ENCODE measurements around the gene SLC13A5. TPM values are rescaled to one million over a fixed set of nuclear protein-coding genes. Genes with fewer than 3 reads are reported as not detected.

The SLC13A5 gene
- polyA plus RNA-seq, 1 of the 3 experiments (the other 2 are of a cell fraction) = not detected

DNA sequence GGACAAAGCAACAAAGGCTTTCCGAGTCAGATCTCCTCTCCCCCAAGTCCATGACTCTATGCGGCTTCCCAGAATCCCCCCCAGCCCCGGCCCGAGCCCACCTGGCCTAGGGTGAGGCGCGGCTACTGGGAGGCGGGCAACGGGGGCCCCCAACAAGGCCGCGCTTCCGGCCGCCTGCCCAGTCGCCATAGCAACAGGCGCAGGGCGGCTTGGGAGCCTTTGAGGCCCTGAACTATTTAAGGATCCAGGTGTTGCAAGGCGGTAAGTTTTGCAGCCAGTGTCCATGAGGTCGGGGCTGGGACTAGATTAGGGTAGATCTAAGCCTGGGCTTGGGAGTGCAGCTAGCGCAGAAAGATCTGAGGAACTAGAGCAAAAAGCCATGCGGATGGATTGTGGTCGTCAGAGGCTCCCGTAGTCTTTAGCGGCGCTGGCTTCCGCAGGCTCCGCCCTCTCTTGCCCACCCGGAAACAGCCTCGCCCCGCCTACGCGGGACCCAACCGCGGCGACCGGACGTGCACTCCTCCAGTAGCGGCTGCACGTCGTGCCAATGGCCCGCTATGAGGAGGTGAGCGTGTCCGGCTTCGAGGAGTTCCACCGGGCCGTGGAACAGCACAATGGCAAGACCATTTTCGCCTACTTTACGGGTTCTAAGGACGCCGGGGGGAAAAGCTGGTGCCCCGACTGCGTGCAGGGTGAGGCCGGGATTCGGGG lies 72.5 kb downstream of the SLC13A5 start, which contains the start of the genes KIAA0753 and TXNDC17 (continued):
- TF ChIP-seq PBX3 (IDR thresholded peaks at IDR 0.05) = no peak
- TF ChIP-seq RXRA (IDR thresholded peaks at IDR 0.05; ENCODE audit: borderline replicate concordance, low read depth) = no peak
- TF ChIP-seq RFX5 (IDR thresholded peaks at IDR 0.05; ENCODE audit: low read length) = 0 out of 2 replicates have a peak, but pooled peaks have one; percentile 40
- peak; percentile 96 for TF ChIP-seq ELF1 (IDR thresholded peaks at IDR 0.05)
- TF ChIP-seq SIN3A (IDR thresholded peaks at IDR 0.05; ENCODE audit: borderline replicate concordance, low read depth, low read length) = peak; percentile 57

DNA sequence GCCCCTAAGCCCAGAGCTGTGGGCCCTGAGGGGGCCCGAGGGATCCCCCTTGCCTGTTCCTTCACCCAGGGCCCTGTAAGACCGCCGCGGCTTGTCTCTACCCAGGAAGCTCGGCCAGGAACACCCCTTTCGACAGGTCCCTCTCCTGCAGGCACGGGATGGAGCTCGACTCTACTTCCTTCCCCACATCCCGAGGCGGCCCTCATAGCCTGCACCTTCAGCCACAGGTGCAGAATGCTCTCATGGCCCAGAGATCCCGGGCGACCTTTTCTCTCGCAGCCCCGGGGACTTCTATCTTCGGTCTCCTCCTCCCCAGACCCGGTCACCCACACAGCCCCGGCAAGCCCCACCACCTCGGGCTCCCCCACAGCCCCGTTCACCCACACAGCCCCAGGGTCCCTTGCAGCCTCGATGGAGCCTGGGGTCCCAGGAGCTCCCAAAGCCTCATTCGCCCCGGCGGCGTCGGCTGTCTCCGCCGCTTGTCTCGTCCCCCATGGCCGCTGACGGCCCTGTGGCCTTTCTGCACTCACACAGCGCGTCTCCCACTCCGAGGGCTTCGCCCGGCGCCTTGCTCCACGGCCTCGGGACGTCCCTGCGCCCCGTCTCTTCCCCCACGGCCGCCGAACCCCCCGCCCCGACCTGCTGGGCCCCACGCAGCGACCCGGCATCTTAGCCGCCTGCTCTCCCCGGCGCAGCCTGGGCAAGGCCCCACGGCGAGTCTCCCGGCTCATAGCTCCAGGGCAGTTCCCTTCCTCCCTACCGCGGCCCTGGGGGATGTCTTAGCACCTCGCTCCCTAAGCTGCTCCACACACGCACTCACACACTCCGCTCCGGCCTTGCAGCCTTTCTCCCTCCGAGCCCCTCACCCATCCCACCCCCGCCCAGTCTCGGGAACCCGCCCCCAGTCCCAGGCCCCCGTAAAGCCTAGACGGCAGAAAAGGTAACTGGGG lies 73.3 kb downstream of the SLC13A5 start:
- H3K4me2 ChIP-seq = peak overlapping the region; percentile 87
- H3F3A ChIP-seq (replicated peaks; ENCODE audit: insufficient read depth) = peaks cover 18% of the 10 kb centered on the region
- H3K4me1 ChIP-seq (ENCODE audit: control insufficient read depth in 1 of 2, insufficient read depth in 2 of 2, low read depth in 1 of 2, low read length in 1 of 2) = peaks cover 9 to 14% of the 10 kb centered on the region in 2 experiments; a peak in 2 of 4 replicates
- H3K9me2 ChIP-seq = no peaks in the 10 kb centered on the region
- H2AFZ ChIP-seq (ENCODE audit: low read depth) = peak overlapping the region; percentile 94
- peak overlapping the region; percentile 87 for H3K9ac ChIP-seq
- H3K27me3 ChIP-seq (ENCODE audit: insufficient read depth) = no peaks in the 10 kb centered on the region
- peak overlapping the region; percentile 90 to 100 for H3K27ac ChIP-seq (ENCODE audit: low read depth in 2 of 2, low read length in 1 of 2)
- ChIA-PET CTCF (interaction anchor here (0.6 to 1.0 kb wide), 2 partner anchors 167 to 169 kb away, joined by 3 to 4 read pairs; no protein-coding TSS in a partner anchor), POLR2A (interaction anchor here (0.8 kb wide), 1 partner anchor 11 kb away, joined by 3 read pairs; the partner anchor contains the start of genes C17orf100 and MED31)
- peaks cover 53% of the 10 kb centered on the region for H3K79me2 ChIP-seq (ENCODE audit: insufficient read depth)
- WGBS (ENCODE audit: low lambda C conversion rate) = under 1% methylated on average over 35 of the region's 67 CpGs
- no peaks in the 10 kb centered on the region; the same call in 1 of the 2 replicates for H4K20me1 ChIP-seq (ENCODE audit: insufficient read depth)
- no peak for DNase-seq
- peak overlapping the region; percentile 89 to 93 for H3K4me3 ChIP-seq (ENCODE audit: low read depth in 2 of 2, low read length in 1 of 2)
- TF ChIP-seq, protein P1, sequence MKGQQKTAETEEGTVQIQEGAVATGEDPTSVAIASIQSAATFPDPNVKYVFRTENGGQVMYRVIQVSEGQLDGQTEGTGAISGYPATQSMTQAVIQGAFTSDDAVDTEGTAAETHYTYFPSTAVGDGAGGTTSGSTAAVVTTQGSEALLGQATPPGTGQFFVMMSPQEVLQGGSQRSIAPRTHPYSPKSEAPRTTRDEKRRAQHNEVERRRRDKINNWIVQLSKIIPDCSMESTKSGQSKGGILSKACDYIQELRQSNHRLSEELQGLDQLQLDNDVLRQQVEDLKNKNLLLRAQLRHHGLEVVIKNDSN (IDR thresholded peaks at IDR 0.05; ENCODE audit: borderline replicate concordance, low read depth) = no peak
- TF ChIP-seq GABPA (IDR thresholded peaks at IDR 0.05; ENCODE audit: low read depth) = no peak
- H3K9me3 ChIP-seq = no peaks in the 10 kb centered on the region
- H3K36me3 ChIP-seq (replicated peaks in 1 of 2; ENCODE audit: control insufficient read depth in 1 of 2, insufficient read depth in 2 of 2, low read length in 1 of 2) = peaks cover 29 to 35% of the 10 kb centered on the region in 2 experiments

- Histone ChIP-seq H3K9me2 (no peaks in the 10 kb centered on the region), H3K27ac (ENCODE audit: low read depth in 2 of 2, low read length in 1 of 2) (peak overlapping the region in 1 of 2 experiments; percentile 90; a peak in 2 of 4 replicates), H3K4me3 (ENCODE audit: low read depth in 2 of 2, low read length in 1 of 2) (peak overlapping the region; percentile 89 to 93), H3K4me1 (ENCODE audit: control insufficient read depth in 1 of 2, insufficient read depth in 2 of 2, low read depth in 1 of 2, low read length in 1 of 2) (peaks cover 9 to 14% of the 10 kb centered on the region in 2 experiments; a peak in 2 of 4 replicates), H3F3A (replicated peaks; ENCODE audit: insufficient read depth) (peaks cover 13% of the 10 kb centered on the region), H3K79me2 (ENCODE audit: insufficient read depth) (peaks cover 48% of the 10 kb centered on the region), H3K4me2 (peak overlapping the region; percentile 87), H3K36me3 (replicated peaks in 1 of 2; ENCODE audit: control insufficient read depth in 1 of 2, insufficient read depth in 2 of 2, low read length in 1 of 2) (peaks cover 29 to 34% of the 10 kb centered on the region in 2 experiments), H3K9ac (peak overlapping the region; percentile 87), H2AFZ (ENCODE audit: low read depth) (no peak overlapping the region), H4K20me1 (ENCODE audit: insufficient read depth) (no peaks in the 10 kb centered on the region; the same call in 1 of the 2 replicates), H3K27me3 (ENCODE audit: insufficient read depth) (no peaks in the 10 kb centered on the region), H3K9me3 (no peaks in the 10 kb centered on the region)
- no peak for TF ChIP-seq PBX3 (IDR thresholded peaks at IDR 0.05)
- TF ChIP-seq FOSL2 (IDR thresholded peaks at IDR 0.05; ENCODE audit: borderline replicate concordance, low read depth) = no peak
- TF ChIP-seq, protein P2, sequence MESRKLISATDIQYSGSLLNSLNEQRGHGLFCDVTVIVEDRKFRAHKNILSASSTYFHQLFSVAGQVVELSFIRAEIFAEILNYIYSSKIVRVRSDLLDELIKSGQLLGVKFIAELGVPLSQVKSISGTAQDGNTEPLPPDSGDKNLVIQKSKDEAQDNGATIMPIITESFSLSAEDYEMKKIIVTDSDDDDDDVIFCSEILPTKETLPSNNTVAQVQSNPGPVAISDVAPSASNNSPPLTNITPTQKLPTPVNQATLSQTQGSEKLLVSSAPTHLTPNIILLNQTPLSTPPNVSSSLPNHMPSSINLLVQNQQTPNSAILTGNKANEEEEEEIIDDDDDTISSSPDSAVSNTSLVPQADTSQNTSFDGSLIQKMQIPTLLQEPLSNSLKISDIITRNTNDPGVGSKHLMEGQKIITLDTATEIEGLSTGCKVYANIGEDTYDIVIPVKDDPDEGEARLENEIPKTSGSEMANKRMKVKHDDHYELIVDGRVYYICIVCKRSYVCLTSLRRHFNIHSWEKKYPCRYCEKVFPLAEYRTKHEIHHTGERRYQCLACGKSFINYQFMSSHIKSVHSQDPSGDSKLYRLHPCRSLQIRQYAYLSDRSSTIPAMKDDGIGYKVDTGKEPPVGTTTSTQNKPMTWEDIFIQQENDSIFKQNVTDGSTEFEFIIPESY (IDR thresholded peaks at IDR 0.05; ENCODE audit: borderline replicate concordance, low read depth) = no peak
- TF ChIP-seq YY1 (IDR thresholded peaks at IDR 0.05; ENCODE audit: low read depth) = no peak
- no peak for TF ChIP-seq TEAD4 (IDR thresholded peaks at IDR 0.05; ENCODE audit: borderline replicate concordance, insufficient read depth)
- CTCF ChIA-PET = interaction anchor here (1.0 kb wide), 1 partner anchor 167 kb away, joined by 4 read pairs; no protein-coding TSS in a partner anchor
- POLR2A ChIA-PET = interaction anchor here (0.8 kb wide), 1 partner anchor 12 kb away, joined by 3 read pairs; the partner anchor contains the start of genes C17orf100 and MED31
- DNase-seq = no peak
- 36% methylated on average over 8 of the region's 15 CpGs for WGBS (ENCODE audit: low lambda C conversion rate)
Observed at GRCh38 chr17:6639014-6639585, 74.1 kb downstream of the SLC13A5 start.

All from SK-N-SH (cell line).